Body of pancreas (tissue), 4 donors: ENCODE data around the gene MEGF10.

Source experiments
- POLR2A ChIP-seq, 3 donors: fragments of 450-650 bp; IDR thresholded peaks; one replicate each; pipeline ENCODE4 v1.6.1; 2016; ENCODE audit warnings: antibody characterized with exemption in 3 of 3, mild to moderate bottlenecking in 2 of 3
- TF ChIP-seq, protein P1 (sequence below), 7 experiments: fragments of 450-650 bp in 4 of 7; fragments of 200-600 bp in 3 of 7; sonication (generic) in 3 of 7; IDR thresholded peaks; one replicate each; pipeline ENCODE4 v1.5.1; 2016 to 2019; ENCODE audit warnings: antibody characterized with exemption in 7 of 7

DNA sequence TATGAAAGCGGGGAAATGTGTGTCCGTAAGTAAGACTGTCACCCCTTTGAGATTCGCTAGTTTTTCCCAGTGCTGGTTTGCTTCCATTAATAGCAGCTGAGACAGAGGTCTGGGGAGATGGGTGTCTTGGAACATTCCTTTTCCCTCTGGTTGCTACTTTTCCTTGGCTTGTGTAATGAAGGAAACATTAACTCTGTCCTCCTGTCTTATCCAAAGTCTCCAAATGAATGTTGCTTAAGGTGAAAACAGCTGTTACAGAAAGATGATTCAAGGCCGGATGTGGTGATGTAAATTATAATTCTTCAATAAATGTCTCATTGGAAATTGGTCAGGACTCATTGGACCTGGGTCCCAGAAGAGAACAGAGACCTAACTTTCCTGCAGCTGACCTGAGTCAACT, 50.0 kb downstream of the MEGF10 start:
- TF ChIP-seq, protein P1, sequence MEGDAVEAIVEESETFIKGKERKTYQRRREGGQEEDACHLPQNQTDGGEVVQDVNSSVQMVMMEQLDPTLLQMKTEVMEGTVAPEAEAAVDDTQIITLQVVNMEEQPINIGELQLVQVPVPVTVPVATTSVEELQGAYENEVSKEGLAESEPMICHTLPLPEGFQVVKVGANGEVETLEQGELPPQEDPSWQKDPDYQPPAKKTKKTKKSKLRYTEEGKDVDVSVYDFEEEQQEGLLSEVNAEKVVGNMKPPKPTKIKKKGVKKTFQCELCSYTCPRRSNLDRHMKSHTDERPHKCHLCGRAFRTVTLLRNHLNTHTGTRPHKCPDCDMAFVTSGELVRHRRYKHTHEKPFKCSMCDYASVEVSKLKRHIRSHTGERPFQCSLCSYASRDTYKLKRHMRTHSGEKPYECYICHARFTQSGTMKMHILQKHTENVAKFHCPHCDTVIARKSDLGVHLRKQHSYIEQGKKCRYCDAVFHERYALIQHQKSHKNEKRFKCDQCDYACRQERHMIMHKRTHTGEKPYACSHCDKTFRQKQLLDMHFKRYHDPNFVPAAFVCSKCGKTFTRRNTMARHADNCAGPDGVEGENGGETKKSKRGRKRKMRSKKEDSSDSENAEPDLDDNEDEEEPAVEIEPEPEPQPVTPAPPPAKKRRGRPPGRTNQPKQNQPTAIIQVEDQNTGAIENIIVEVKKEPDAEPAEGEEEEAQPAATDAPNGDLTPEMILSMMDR (IDR thresholded peaks at IDR 0.05): no peak
- TF ChIP-seq POLR2A (IDR thresholded peaks at IDR 0.05): no peak
